Breast epithelium (tissue), 4 donors: ENCODE results near the gene PLA2G4A. TPM values are rescaled to one million over a fixed set of nuclear protein-coding genes. Genes with fewer than 3 reads are reported as not detected.

Source experiments
- DNase-seq, 2 donors: peaks; one replicate each; pipeline ENCODE4 v3.0.0-alpha.2; 2019; ENCODE audit warnings: low spot score in 2 of 2
- H3K27ac ChIP-seq, 2 donors: fragments of 200-600 bp; sonication (generic) in 1 of 2; one replicate each; pipeline ENCODE4 v1.5.1; 2016 to 2019; ENCODE audit warnings: mild to moderate bottlenecking in 1 of 2
- H3K27me3 ChIP-seq, 2 donors: fragments of 200-600 bp; sonication (generic) in 1 of 2; one replicate each; pipeline versions ENCODE4 v1.5.1 to v1.6.0; 2017 to 2019; ENCODE audit warnings: control low read depth in 1 of 2, mild to moderate bottlenecking in 1 of 2
- H3K36me3 ChIP-seq: fragments of 200-600 bp; one replicate; pipeline ENCODE4 v1.5.1; 2019
- H3K4me1 ChIP-seq, 2 donors: fragments of 200-600 bp; sonication (generic); one replicate each; pipeline ENCODE4 v1.5.1; 2016 to 2019; ENCODE audit warnings: control low read depth in 1 of 2
- H3K4me3 ChIP-seq, 3 donors: fragments of 200-600 bp; sonication (generic); 1 replicate in 2 of 3; 2 replicates in 1 of 3; pipeline ENCODE4 v1.5.1; 2016 to 2019; ENCODE audit warnings: mild to moderate bottlenecking in 3 of 3, moderate library complexity in 2 of 3
- H3K9me3 ChIP-seq, 2 donors: fragments of 200-600 bp; sonication (generic) in 1 of 2; one replicate each; pipeline ENCODE4 v1.5.1; 2016 to 2019; ENCODE audit warnings: control low read depth in 1 of 2
- CTCF ChIP-seq, 3 donors: fragments of 450-650 bp; IDR thresholded peaks; one replicate each; pipeline ENCODE4 v1.5.1; 2016 to 2017; ENCODE audit warnings: antibody characterized with exemption in 3 of 3, mild to moderate bottlenecking in 3 of 3, moderate library complexity in 3 of 3
- POLR2A ChIP-seq: fragments of 450-650 bp; IDR thresholded peaks from one replicate; pipeline ENCODE4 v1.6.1; 2016; ENCODE audit warnings: antibody characterized with exemption, mild to moderate bottlenecking, moderate library complexity
- POLR2AphosphoS5 ChIP-seq, 3 donors: sonication (generic); formaldehyde crosslinking; IDR thresholded peaks; one replicate each; pipeline ENCODE4 v1.6.1; 2017; ENCODE audit warnings: antibody characterized with exemption in 3 of 3
- intact Hi-C: fragments of 100-400 bp; cut with DNase I; formaldehyde crosslinking; loops from one replicate; pipeline ENCODE4 v1.15.1; 2023; ENCODE audit warnings: low total_unique reads
- total RNA-seq, 3 donors: library from RNA; depleted of rRNA; stranded (reverse); fragments of >200 nt; gene quantifications; one replicate each; pipeline ENCODE4 v1.1.0, GENCODE V29; 2016

Gene PLA2G4A
- total RNA-seq, 3 donors from 2014 or later = 5.6 to 13.3 (median 7.4) TPM

GRCh38 chr1:186953876-186954275 lies 125.1 kb downstream of the PLA2G4A start:
- H3K4me1 ChIP-seq = no peaks in the 10 kb centered on the region
- H3K4me3 ChIP-seq = no peak overlapping the region
- no peaks in the 10 kb centered on the region for H3K36me3 ChIP-seq
- no peaks in the 10 kb centered on the region for H3K27me3 ChIP-seq
- intact Hi-C loops = no loop called here
- no peaks in the 10 kb centered on the region for H3K9me3 ChIP-seq
- H3K27ac ChIP-seq = no peak overlapping the region
- no peak for TF ChIP-seq CTCF (IDR thresholded peaks at IDR 0.05)
- no peak for TF ChIP-seq POLR2AphosphoS5 (IDR thresholded peaks at IDR 0.05)
- TF ChIP-seq POLR2A = no peak
- no peak for DNase-seq

GRCh38 chr1:186957314-186957713 lies 128.6 kb downstream of the PLA2G4A start:
- H3K4me1 ChIP-seq = no peaks in the 10 kb centered on the region
- H3K9me3 ChIP-seq = no peaks in the 10 kb centered on the region
- no peaks in the 10 kb centered on the region for H3K36me3 ChIP-seq
- intact Hi-C loops = no loop called here
- H3K27me3 ChIP-seq = no peaks in the 10 kb centered on the region
- DNase-seq = no peak
- TF ChIP-seq POLR2AphosphoS5 (IDR thresholded peaks at IDR 0.05) = no peak
- no peak for TF ChIP-seq CTCF (IDR thresholded peaks at IDR 0.05)
- TF ChIP-seq POLR2A = no peak
- H3K27ac ChIP-seq = no peak overlapping the region
- no peak overlapping the region for H3K4me3 ChIP-seq

- no peak for DNase-seq
- no peak for TF ChIP-seq POLR2AphosphoS5 (IDR thresholded peaks at IDR 0.05)
- no peak for TF ChIP-seq CTCF (IDR thresholded peaks at IDR 0.05)
- H3K27me3 ChIP-seq = no peaks in the 10 kb centered on the region
- no peaks in the 10 kb centered on the region for H3K9me3 ChIP-seq
- H3K27ac ChIP-seq = no peak overlapping the region
- no peaks in the 10 kb centered on the region for H3K4me1 ChIP-seq
- no peak overlapping the region for H3K4me3 ChIP-seq
- H3K36me3 ChIP-seq = no peaks in the 10 kb centered on the region
- intact Hi-C loops = no loop called here
These were observed 129.8 kb downstream of the PLA2G4A start for GRCh38 chr1:186958520-186958919.

GRCh38 chr1:186960861-186961260 lies 132.1 kb downstream of the PLA2G4A start:
- TF ChIP-seq POLR2A (no peak), POLR2AphosphoS5 (IDR thresholded peaks at IDR 0.05) (no peak), CTCF (IDR thresholded peaks at IDR 0.05) (no peak)
- no peaks in the 10 kb centered on the region for H3K4me1 ChIP-seq
- no peak overlapping the region for H3K4me3 ChIP-seq
- intact Hi-C loops = no loop called here
- DNase-seq = no peak
- no peak overlapping the region for H3K27ac ChIP-seq
- H3K27me3 ChIP-seq = no peaks in the 10 kb centered on the region
- no peaks in the 10 kb centered on the region for H3K36me3 ChIP-seq
- no peaks in the 10 kb centered on the region for H3K9me3 ChIP-seq

GRCh38 chr1:186965847-186966246 lies 137.1 kb downstream of the PLA2G4A start:
- Histone ChIP-seq H3K4me1 (no peaks in the 10 kb centered on the region), H3K27ac (no peak overlapping the region), H3K4me3 (no peak overlapping the region), H3K9me3 (no peaks in the 10 kb centered on the region), H3K27me3 (no peaks in the 10 kb centered on the region), H3K36me3 (no peaks in the 10 kb centered on the region)
- TF ChIP-seq POLR2AphosphoS5 (IDR thresholded peaks at IDR 0.05) (no peak), CTCF (IDR thresholded peaks at IDR 0.05) (no peak), POLR2A (no peak)
- no peak for DNase-seq
- intact Hi-C loops = no loop called here
